SK-N-MC (cell line): ENCODE data around the gene TBC1D30.

Source experiments
- EZH2 ChIP-seq: fragments of 200-600 bp; sonication (generic); IDR thresholded peaks from one replicate; pipeline ENCODE4 v1.6.1; 2017; ENCODE audit warnings: antibody characterized with exemption
- POLR2AphosphoS5 ChIP-seq: IDR thresholded peaks from 2 replicates; pipeline ENCODE4 v1.6.1; 2012; ENCODE audit warnings: mild to moderate bottlenecking, low read depth, low read length, borderline replicate concordance

- no peak for TF ChIP-seq POLR2AphosphoS5
- TF ChIP-seq EZH2: no peak
Measured at GRCh38 chr12:64916411-64917261, 92.2 kb downstream of the TBC1D30 start.
